WERI-Rb-1 (cell line): Measurements from ENCODE around the gene PSMD12.

Experiments
- DNase-seq: peaks from one replicate; pipeline ENCODE4 v3.0.0-alpha.2; 2020
- H3K27ac ChIP-seq: fragments of 250-450 bp; sonication (Bioruptor Pico); 2 replicates; pipeline ENCODE4 v1.5.1; 2020; ENCODE audit warnings: mild to moderate bottlenecking, moderate library complexity
- H3K27me3 ChIP-seq: fragments of 250-450 bp; sonication (Bioruptor Pico); 2 replicates; pipeline ENCODE4 v1.5.1; 2021; ENCODE audit warnings: mild to moderate bottlenecking, low read depth, moderate library complexity; ENCODE audit not compliant: insufficient read depth, severe bottlenecking
- H3K36me3 ChIP-seq: fragments of 250-450 bp; sonication (Bioruptor Pico); 2 replicates; pipeline ENCODE4 v1.5.1; 2020; ENCODE audit warnings: mild to moderate bottlenecking, moderate library complexity
- H3K4me3 ChIP-seq: 2 replicates; pipeline ENCODE4 v1.5.1; 2011; ENCODE audit warnings: low read depth, mild to moderate bottlenecking, control low read depth, low read length
- H3K9me3 ChIP-seq: fragments of 250-450 bp; sonication (Bioruptor Pico); 2 replicates; pipeline ENCODE4 v1.5.1; 2021; ENCODE audit warnings: mild to moderate bottlenecking, moderate library complexity; ENCODE audit not compliant: severe bottlenecking
- CTCF ChIP-seq: IDR thresholded peaks from 2 replicates; pipeline ENCODE4 v1.5.1; 2011; ENCODE audit warnings: low read depth, mild to moderate bottlenecking, control low read depth, inconsistent platforms, low read length

PSMD12 gene

GRCh38 chr17:67401598-67402504 is 35.5 kb upstream of the PSMD12 start:
- Histone ChIP-seq H3K9me3 (peaks cover 5% of the 10 kb centered on the region), H3K27me3 (no peaks in the 10 kb centered on the region), H3K4me3 (no peak overlapping the region), H3K27ac (no peak overlapping the region), H3K36me3 (no peaks in the 10 kb centered on the region)
- TF ChIP-seq CTCF = no peak
- no peak for DNase-seq

GRCh38 chr17:67401106-67401505 is 34.7 kb upstream of the PSMD12 start:
- Histone ChIP-seq H3K27me3 (no peaks in the 10 kb centered on the region), H3K4me3 (no peak overlapping the region), H3K36me3 (no peaks in the 10 kb centered on the region), H3K27ac (no peak overlapping the region), H3K9me3 (peaks cover 5% of the 10 kb centered on the region)
- no peak for TF ChIP-seq CTCF
- no peak for DNase-seq

- H3K36me3 ChIP-seq = no peaks in the 10 kb centered on the region
- no peak for DNase-seq
- H3K27me3 ChIP-seq = no peaks in the 10 kb centered on the region
- TF ChIP-seq CTCF = no peak
- peaks cover 5% of the 10 kb centered on the region for H3K9me3 ChIP-seq
- H3K4me3 ChIP-seq = no peak overlapping the region
- H3K27ac ChIP-seq = no peak overlapping the region
Observed at GRCh38 chr17:67400193-67400592, 33.8 kb upstream of the PSMD12 start.

- Histone ChIP-seq H3K4me3 (no peak overlapping the region), H3K9me3 (peaks cover 5% of the 10 kb centered on the region), H3K36me3 (no peaks in the 10 kb centered on the region), H3K27me3 (no peaks in the 10 kb centered on the region), H3K27ac (no peak overlapping the region)
- no peak for DNase-seq
- no peak for TF ChIP-seq CTCF
Observed at GRCh38 chr17:67399676-67400075, 33.3 kb upstream of the PSMD12 start.

- Histone ChIP-seq H3K36me3 (no peaks in the 10 kb centered on the region), H3K4me3 (no peak overlapping the region), H3K9me3 (peaks cover 5% of the 10 kb centered on the region), H3K27me3 (no peaks in the 10 kb centered on the region), H3K27ac (no peak overlapping the region)
- DNase-seq = no peak
- TF ChIP-seq CTCF = no peak
Observed at GRCh38 chr17:67393809-67394397, 27.5 kb upstream of the PSMD12 start.
